Fibroblast of peridontal ligament (primary cell): ENCODE results near the gene TMEM184B.
A peak's percentile ranks its signal among the peaks of the same experiment; 100 is the strongest.

ENCODE experiments used
- DNase-seq: peaks from one replicate; pipeline ENCODE4 v3.0.0-alpha.2; 2010; ENCODE audit errors: extremely low read depth

Gene TMEM184B

GRCh38 chr22:38308791-38309498 lies 36.1 kb upstream of the TMEM184B start:
- DNase-seq = no peak

- DNase-seq = peak; percentile 30
These were observed 33.0 kb upstream of the TMEM184B start for GRCh38 chr22:38305471-38306448.

DNA sequence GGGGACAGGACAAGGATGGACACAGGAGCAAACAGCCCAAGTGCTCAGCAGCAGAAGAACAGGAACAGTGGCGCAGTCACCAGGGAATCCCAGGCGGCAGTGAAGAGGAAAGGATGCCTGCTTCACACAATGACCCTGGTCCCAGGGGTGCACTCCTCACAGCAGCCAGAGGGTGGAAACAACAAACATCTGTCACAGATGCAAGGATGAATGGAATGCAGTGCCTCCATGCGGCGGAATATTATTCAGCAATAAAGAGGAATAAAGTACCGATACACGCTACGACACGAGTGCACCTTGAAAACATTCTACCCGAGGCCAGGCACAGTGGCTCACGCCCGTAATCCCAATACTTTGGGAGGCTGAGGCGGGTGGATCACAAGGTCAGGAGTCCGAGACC lies 31.7 kb upstream of the TMEM184B start:
- no peak for DNase-seq

GRCh38 chr22:38303974-38304373 lies 31.2 kb upstream of the TMEM184B start:
- no peak for DNase-seq

- no peak for DNase-seq
These were observed 30.1 kb upstream of the TMEM184B start for GRCh38 chr22:38302906-38303305.

- no peak for DNase-seq
These were observed 28.1 kb upstream of the TMEM184B start for GRCh38 chr22:38300946-38301345.

- DNase-seq = no peak
These were observed 27.6 kb upstream of the TMEM184B start for GRCh38 chr22:38300197-38300945.

GRCh38 chr22:38299770-38300102 lies 26.9 kb upstream of the TMEM184B start:
- DNase-seq = no peak

DNA sequence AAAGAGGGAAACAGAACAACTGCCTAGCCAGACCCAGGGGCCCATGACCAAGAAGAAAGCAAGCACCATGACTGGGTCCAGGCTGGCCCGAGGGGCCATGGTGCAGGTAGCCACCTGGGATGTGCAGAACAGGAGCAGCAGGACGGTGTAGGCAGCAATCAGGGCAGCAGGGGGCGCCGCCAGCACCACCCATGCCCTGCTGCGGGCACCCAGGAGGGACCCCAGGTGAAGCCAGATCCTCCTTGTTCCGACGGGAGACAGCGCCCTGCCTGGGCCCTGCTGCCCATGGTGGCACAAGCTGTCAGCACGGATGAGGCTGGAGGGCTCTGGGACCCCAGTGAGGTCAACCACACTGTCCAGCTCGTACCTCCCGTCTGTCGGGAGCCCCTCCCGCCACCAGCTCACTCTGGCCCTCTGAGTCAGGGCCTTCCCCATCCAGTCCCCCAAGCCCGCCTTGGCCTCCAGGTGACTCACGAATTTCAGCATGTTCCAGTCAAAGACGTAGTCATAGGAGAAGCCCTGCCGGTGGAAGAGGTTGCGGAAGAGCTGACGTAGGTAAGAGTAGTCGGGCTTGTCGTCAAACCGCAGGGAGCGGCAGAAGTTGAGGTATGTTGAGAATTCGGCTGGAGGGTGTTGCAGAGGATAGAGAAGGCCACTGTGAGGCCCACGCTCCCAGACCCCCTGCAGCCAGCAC lies 25.6 kb upstream of the TMEM184B start:
- no peak for DNase-seq

DNA sequence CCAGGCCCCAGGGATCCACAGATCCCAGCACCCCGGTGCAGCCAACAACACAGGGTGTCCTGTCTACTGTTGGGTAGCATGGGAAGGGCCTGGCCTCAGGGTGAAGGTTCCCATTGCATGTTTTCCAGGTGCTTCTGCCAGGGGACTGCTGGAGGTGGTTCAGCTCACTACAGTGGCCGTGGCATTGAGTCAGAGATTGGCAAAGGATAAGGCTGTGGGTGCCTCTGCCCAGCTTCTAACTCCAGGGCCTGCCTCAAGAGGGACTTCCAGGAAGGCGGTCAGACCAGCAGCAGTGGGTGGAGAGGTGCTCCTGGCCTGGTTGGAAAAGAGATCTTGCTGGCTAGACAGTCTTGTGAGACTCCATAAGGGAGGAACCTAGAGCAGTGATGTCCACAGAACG lies 23.6 kb upstream of the TMEM184B start:
- DNase-seq = no peak

DNA sequence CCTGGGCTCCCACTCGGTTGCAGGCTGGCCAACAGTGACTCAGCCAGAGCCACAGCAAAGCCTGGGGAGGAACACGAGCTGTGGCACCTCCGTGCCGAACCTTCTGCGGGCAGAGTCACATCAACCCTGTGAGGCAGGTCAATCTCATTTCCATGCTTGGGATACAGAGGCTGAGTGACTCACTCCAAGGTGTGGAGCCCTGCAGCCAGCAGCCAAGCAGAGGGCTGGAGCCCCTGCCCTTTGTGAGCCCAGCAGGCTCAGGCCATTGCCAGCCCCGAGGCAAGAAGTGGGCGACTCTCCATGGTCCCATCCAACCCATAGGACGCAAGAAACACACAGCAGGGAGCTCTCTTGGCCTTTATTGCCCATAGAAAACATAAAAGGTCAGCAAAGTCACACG lies 23.1 kb upstream of the TMEM184B start:
- DNase-seq = no peak

- no peak for DNase-seq
These were observed 22.5 kb upstream of the TMEM184B start for GRCh38 chr22:38295339-38295738.

DNA sequence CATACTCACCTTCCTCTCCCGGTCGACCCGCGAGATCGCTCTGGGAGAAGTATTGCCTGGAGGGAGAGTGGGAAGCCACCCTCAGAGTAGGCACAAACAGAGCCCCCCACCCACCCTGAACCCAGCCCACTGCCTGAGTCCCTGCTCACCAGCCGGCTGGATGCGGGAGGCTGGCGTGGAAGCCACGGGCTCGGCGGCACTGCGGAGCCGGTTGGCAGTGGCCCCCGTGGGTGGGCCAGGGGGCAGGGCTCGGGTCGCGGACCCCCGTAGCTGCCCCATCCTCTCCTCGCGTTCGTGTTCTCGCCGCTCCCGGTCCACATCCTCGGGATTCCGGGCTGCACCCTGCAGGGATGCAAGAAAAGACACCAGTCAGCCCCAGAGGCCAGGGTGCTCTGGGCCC lies 21.4 kb upstream of the TMEM184B start:
- no peak for DNase-seq

DNA sequence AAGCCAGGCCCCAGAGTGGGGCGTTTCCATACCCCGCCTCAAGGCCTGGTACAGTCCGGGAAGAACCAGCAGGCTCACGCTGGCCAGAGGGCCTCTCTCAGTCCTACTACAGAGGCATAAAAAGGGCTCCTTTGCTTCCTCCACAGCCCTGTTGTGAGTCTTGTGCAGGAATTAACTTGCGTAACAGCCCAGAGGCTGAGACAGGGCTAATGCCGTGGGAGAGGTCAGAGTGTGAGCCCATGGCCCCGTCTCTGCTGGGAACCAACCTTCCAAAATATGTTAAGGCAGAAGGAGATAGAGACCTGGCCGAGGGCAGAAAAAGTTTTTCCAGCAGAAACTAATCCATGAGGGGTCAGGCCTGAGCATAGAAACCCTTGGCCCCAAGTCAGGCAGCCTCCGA lies 19.9 kb upstream of the TMEM184B start:
- DNase-seq = no peak

GRCh38 chr22:38291201-38291777 lies 18.5 kb upstream of the TMEM184B start:
- DNase-seq = no peak

GRCh38 chr22:38290347-38290746 lies 17.5 kb upstream of the TMEM184B start:
- DNase-seq = no peak

DNA sequence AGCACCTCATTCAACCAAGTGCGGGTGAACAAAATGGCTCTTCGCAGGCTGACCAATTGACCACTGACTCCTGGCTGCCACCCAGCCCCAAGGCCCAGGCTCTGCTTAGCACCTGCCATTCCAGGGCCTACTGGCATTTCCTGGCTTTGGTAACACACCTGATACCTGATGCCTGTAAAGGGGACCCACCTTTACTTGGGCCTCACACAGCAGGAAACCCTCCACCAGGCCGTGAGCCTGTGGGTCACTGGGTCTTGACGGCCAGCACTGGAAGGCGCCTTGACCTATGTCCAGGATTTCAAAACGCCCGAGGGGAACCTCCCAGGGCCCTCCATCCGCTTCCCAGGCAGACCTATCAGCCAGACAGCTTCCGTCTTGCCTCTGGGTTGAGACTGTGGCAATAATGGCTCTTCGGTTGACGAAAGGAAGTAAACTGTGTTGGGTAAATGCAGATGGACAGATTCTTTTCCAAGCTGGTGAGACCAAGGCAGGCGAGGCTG lies 16.8 kb upstream of the TMEM184B start:
- no peak for DNase-seq

DNA sequence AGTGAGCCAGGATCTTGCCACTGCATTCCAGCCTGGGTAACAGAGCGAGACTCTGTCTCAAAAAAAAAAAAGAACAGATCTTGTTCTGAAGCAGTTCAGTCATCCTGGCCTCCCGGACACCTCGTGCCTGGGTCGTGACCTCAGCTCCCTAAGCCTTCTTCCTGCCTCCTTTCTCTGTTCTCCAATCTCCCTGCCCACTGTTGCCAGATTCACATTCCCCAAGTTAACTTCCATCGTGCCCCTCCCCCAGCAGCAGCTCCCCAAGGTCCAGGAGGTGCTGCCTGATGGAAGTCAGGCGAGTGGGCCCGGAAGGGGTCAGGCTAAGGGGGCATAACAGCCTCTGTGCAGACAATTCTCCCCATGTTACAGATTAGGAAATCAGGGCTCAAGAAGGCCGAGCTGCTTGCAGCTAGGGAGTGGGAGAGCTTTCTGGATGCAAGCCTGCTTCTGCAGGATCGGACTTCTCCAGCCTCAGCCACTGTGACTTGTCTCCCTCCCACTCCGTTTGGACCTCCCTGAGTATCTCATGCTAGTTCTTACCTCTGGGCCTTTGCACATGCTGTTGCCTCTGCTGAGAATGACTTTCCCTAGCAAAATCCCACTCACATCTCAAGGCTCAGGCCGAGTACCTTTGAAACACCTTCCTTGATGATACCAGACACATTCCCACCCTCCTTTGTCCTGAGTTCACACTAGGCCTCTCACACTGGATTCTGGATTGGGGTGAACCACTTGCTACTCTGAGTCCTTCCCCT lies 14.3 kb upstream of the TMEM184B start:
- DNase-seq = no peak

GRCh38 chr22:38285018-38285417 lies 12.2 kb upstream of the TMEM184B start:
- DNase-seq = no peak

- DNase-seq = peak; percentile 98
These were observed 11.2 kb upstream of the TMEM184B start for GRCh38 chr22:38284042-38284402.

DNA sequence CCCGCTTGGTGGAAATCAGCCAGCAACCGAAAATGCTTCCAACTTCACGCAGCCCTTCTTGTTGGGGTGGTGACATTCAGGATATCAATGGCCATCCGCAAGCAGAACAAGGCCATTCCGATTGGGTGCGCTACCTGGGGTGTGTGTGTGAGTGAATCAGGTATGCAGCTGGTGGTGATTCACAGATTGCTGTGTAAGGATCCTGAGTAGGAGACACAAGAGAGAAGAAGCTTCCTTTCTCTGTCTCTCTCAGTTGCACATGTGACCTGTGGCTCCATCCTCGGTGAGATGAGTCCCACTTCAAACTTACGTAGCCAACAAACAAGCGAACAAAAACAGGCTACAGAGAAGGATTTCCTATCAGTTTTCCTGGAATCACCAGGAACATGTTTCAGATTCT lies 9.6 kb upstream of the TMEM184B start:
- DNase-seq = no peak
